Measurements from ENCODE around the gene KIF21A.

DNA sequence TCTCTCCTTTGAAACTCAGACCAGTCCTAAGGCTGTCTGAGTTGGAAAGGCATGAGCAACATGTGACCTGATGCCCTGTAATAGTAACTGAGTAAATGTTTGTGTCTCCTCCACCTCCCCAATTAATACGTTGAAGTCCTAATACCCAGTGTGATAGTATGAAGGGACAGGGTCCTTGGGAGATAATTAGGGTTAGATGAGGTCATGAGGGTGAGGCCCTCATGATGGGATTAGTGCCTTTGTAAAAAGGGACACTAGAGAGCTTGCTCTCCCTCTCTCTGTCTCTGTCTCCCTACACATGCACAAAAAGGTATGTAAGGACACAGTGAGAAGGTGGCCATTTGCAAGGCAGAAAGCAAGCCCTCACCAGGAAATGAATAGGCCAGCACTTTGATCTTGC lies 18.1 kb upstream of the KIF21A start:
- TF ChIP-seq, protein P1, sequence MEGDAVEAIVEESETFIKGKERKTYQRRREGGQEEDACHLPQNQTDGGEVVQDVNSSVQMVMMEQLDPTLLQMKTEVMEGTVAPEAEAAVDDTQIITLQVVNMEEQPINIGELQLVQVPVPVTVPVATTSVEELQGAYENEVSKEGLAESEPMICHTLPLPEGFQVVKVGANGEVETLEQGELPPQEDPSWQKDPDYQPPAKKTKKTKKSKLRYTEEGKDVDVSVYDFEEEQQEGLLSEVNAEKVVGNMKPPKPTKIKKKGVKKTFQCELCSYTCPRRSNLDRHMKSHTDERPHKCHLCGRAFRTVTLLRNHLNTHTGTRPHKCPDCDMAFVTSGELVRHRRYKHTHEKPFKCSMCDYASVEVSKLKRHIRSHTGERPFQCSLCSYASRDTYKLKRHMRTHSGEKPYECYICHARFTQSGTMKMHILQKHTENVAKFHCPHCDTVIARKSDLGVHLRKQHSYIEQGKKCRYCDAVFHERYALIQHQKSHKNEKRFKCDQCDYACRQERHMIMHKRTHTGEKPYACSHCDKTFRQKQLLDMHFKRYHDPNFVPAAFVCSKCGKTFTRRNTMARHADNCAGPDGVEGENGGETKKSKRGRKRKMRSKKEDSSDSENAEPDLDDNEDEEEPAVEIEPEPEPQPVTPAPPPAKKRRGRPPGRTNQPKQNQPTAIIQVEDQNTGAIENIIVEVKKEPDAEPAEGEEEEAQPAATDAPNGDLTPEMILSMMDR (IDR thresholded peaks at IDR 0.05; ENCODE audit: insufficient read depth, low read length) = no peak
- TF ChIP-seq, protein P2, sequence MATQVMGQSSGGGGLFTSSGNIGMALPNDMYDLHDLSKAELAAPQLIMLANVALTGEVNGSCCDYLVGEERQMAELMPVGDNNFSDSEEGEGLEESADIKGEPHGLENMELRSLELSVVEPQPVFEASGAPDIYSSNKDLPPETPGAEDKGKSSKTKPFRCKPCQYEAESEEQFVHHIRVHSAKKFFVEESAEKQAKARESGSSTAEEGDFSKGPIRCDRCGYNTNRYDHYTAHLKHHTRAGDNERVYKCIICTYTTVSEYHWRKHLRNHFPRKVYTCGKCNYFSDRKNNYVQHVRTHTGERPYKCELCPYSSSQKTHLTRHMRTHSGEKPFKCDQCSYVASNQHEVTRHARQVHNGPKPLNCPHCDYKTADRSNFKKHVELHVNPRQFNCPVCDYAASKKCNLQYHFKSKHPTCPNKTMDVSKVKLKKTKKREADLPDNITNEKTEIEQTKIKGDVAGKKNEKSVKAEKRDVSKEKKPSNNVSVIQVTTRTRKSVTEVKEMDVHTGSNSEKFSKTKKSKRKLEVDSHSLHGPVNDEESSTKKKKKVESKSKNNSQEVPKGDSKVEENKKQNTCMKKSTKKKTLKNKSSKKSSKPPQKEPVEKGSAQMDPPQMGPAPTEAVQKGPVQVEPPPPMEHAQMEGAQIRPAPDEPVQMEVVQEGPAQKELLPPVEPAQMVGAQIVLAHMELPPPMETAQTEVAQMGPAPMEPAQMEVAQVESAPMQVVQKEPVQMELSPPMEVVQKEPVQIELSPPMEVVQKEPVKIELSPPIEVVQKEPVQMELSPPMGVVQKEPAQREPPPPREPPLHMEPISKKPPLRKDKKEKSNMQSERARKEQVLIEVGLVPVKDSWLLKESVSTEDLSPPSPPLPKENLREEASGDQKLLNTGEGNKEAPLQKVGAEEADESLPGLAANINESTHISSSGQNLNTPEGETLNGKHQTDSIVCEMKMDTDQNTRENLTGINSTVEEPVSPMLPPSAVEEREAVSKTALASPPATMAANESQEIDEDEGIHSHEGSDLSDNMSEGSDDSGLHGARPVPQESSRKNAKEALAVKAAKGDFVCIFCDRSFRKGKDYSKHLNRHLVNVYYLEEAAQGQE (IDR thresholded peaks at IDR 0.05; ENCODE audit: insufficient replicate concordance, low read depth) = no peak
- TF ChIP-seq POLR2AphosphoS5 (IDR thresholded peaks at IDR 0.05; ENCODE audit: low read depth) = no peak
